AG09319 (cell line): ENCODE data around the gene MEG3.

ENCODE experiments used
- DNase-seq: peaks from one replicate; pipeline ENCODE4 v3.0.0-alpha.2; 2010; ENCODE audit warnings: low read depth; ENCODE audit errors: extremely low read depth
- TF ChIP-seq, protein P1 (sequence below): IDR thresholded peaks from 2 replicates; pipeline ENCODE4 v1.5.1; 2011; ENCODE audit warnings: low read depth, mild to moderate bottlenecking, inconsistent platforms, low read length, moderate library complexity

The MEG3 gene

DNA sequence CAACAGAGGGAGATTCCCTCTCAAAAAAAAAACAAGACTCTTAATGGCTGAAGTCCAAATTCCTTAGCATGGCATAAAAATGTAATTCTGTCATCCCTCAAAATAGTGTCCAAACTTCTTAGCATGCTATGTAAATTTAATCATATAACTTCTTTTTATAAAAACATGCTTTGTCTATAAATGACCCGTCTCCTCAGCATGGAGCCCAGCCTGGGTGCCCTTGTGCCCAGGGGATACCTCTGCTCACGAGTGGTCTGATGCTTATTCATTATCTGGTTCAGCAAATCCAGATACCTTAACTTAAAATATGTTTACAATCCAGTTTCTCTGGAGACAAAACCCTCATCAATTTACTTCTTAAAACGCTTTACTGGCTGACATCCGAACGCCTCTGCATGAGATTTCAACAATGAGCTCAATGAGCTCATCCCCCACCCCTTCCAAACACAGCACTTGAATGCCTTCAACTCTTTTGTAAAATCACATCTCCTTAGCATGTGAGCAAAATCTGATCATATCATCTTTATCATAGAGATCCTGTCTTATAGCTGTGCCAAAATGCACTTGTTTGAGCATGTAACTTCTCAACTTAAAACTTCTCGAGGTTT lies 61.9 kb downstream of the MEG3 start:
- TF ChIP-seq, protein P1, sequence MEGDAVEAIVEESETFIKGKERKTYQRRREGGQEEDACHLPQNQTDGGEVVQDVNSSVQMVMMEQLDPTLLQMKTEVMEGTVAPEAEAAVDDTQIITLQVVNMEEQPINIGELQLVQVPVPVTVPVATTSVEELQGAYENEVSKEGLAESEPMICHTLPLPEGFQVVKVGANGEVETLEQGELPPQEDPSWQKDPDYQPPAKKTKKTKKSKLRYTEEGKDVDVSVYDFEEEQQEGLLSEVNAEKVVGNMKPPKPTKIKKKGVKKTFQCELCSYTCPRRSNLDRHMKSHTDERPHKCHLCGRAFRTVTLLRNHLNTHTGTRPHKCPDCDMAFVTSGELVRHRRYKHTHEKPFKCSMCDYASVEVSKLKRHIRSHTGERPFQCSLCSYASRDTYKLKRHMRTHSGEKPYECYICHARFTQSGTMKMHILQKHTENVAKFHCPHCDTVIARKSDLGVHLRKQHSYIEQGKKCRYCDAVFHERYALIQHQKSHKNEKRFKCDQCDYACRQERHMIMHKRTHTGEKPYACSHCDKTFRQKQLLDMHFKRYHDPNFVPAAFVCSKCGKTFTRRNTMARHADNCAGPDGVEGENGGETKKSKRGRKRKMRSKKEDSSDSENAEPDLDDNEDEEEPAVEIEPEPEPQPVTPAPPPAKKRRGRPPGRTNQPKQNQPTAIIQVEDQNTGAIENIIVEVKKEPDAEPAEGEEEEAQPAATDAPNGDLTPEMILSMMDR: no peak
- no peak for DNase-seq

DNA sequence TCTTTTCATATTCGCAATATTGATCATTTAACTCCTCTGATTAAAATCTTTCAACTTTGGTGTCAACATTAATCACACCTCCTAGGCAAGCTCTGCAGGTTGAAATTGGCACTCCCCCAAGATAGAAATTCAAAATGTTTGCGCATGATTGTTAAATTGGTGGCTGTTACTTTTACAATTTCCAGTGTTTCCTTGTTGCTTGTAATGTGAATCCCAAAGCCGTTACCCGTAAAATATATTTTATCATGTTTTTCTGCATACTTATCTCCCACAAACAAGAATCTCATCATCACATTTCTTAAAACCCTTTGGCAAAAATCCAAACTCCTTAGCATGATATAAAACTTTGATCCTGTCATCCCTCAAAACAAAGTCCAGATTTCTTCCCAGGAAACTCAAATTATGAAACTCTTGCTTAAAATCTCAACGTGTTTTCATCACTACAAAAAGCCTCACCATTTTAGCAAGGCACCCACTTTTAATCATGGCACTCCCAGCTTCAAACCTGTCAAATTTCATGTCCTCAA lies 62.9 kb downstream of the MEG3 start:
- no peak for DNase-seq
- TF ChIP-seq, protein P1: no peak

DNA sequence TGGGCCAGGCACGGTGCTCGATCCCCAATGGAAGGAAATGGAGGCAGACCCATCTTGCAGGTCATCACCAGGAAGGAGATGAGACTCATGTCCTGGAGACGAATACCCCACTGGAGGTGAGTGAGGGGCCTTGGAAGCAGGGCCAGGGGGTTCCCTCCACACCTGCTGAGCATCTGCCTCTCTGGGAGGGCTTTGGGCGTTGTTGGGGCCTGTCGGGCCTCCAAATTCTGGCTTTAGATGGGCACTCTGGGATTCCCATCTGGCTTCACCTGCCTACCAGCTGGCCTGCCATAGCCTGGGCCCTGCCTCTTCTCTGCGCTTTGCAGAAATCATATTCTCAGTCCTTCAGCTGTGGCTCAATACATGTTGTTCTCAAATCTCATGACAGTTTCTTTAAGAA lies 63.7 kb downstream of the MEG3 start:
- DNase-seq: no peak
- TF ChIP-seq, protein P1: no peak

DNA sequence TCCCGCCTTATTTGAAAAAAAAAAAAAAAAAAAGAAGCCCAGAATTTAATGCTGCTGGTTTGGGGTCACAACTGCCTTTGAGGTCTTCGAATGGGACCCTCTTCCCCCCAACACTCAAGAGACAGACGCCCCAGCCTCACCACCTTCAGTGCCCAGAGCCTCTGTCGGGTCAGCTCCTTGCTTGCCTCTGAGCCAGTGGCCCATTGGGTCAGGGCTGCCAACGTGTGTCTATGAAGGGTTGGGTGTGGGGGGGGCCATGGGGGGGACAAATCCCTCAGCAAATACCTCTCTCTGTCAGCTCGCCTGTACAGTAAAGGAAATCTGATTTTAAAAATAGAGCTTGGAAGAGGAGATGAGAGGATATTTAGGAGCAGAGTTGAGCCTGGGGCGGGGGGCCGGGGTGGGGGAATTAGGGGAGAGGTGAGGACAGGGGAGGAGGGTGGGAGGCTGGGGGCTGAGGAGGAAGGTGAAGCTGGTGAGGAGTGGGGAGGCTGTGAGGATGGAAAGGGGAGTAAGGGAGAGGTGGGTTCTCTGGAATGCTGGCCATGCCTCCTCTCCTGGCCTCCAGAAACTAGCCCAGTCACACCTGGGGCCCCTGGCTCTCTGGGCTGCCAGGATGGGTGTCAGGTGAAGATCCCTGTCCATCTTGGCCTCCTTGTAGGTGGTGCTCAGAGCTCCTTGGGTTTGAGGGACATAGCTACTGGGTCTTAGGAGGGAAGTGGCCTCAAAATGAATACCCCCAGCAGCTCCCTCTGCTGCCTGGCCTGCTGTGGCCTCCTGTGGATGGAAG lies 64.3 kb downstream of the MEG3 start:
- TF ChIP-seq, protein P1: no peak

DNA sequence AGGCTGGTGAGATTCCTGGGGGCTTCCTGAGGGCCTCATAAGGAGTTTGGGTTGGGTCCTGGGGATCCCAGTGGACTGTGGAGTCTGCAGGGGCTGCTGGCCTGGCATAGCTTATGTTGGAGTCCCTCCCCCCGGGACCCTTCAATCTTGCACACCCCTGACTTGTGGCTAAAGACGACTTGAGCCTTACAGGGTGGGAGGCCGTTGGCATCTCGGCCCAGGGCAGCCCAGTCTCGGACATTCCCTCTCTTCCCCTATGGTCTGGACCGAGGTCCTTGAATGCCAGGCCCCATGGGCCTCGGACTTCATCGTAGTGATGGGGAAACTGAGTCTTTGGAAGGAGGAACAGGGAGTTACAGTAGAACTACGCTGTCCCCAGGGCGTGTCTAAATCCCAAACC lies 65.1 kb downstream of the MEG3 start:
- DNase-seq: no peak
- TF ChIP-seq, protein P1: no peak

More for the DNA sequence above, 64.3 kb downstream of the MEG3 start:
- DNase-seq: no peak

DNA sequence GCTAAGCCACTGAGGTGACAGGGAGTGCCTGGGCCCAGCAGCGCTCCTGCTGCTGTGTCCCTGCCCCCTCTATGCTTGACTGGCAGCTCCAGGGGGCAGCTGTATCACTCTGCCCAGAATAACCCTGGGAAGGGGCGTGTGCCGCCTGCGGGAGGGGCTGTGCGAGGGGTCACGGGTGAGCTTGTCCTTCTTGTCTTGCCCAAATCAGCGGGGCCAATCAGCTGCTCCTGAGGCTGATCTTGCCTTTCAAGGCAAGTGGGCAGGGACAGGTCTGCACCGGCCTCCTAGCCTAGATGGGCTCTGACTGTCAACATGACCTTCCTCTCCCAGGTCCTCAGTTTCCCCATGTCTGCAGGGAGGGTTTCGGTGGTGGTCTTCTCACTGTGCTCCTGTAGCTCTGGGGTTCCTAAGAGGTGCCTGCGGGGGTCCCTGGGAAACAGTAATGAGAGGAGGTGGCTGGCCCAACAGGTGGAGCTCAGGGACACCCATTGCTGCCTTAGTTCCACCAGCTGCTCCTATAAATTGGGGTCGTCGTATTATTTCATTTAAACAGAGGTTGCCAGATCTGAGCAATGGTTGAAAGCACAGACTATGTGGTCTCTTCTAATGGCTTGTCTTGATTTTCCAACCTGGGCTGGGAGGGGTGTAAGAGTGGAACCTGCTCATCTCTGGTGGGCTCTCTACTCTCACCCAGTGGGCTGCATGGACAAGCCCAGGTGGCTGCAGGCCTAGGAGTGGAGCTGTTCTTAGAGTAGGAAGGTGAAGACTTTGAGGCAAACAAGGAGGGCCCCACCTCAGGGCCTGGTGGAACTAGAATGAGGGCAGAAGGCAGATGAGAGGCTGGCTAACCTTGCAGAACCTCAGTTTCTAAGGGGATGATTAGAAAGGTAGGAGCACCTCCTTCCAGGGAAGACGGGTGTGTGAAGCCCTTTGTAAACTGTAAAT lies 65.9 kb downstream of the MEG3 start:
- TF ChIP-seq, protein P1: no peak
- DNase-seq: no peak
